Fibroblast of lung (primary cell): ENCODE results near the gene PTPRE. TPM values are rescaled to one million over a fixed set of nuclear protein-coding genes. Genes with fewer than 3 reads are reported as not detected.
A peak's percentile ranks its signal among the peaks of the same experiment; 100 is the strongest.

ENCODE experiments used
- DNase-seq, 2 donors: peaks; one replicate each; pipeline versions ENCODE4 v3.0.0 to v3.0.0-alpha.2; 2010; ENCODE audit warnings: low read depth in 2 of 2
- H2AFZ ChIP-seq: 2 replicates; pipeline ENCODE4 v1.5.1; 2012; ENCODE audit warnings: low read length, control low read depth, inconsistent platforms
- H3K27ac ChIP-seq: 2 replicates; pipeline ENCODE4 v1.5.1; 2011; ENCODE audit warnings: low read length, control low read depth; ENCODE audit not compliant: insufficient read depth
- H3K27me3 ChIP-seq: 2 replicates; pipeline ENCODE4 v1.5.1; 2011; ENCODE audit warnings: mild to moderate bottlenecking, low read length; ENCODE audit not compliant: control insufficient read depth, insufficient read depth
- H3K36me3 ChIP-seq: 2 replicates; pipeline ENCODE4 v1.5.1; 2011; ENCODE audit warnings: low read length; ENCODE audit not compliant: control insufficient read depth, insufficient read depth
- H3K4me1 ChIP-seq: 2 replicates; pipeline ENCODE4 v1.5.1; 2011; ENCODE audit warnings: low read length; ENCODE audit not compliant: control insufficient read depth, insufficient read depth; ENCODE audit errors: extremely low read depth
- H3K4me2 ChIP-seq: 2 replicates; pipeline ENCODE4 v1.5.1; 2011; ENCODE audit warnings: low read length, control low read depth; ENCODE audit not compliant: insufficient read depth; ENCODE audit errors: extremely low read depth
- H3K4me3 ChIP-seq, 4 experiments: fragments of 200-600 bp in 1 of 4; sonication (generic) in 1 of 4; replicated peaks in 1 of 4; 2 replicates each; pipeline ENCODE4 v1.5.1; 2011 to 2016; ENCODE audit warnings: low read length in 4 of 4, low read depth in 3 of 4, mild to moderate bottlenecking in 3 of 4, control low read depth in 2 of 4, inconsistent platforms in 1 of 4, mixed read lengths in 1 of 4; ENCODE audit not compliant: insufficient read depth in 1 of 4; ENCODE audit errors: control extremely low read depth in 1 of 4
- H3K79me2 ChIP-seq: 2 replicates; pipeline ENCODE4 v1.5.1; 2012; ENCODE audit warnings: mild to moderate bottlenecking, low read length, inconsistent platforms; ENCODE audit not compliant: control insufficient read depth, insufficient read depth
- H3K9ac ChIP-seq: 2 replicates; pipeline ENCODE4 v1.5.1; 2011; ENCODE audit warnings: mild to moderate bottlenecking, low read length, control low read depth; ENCODE audit not compliant: insufficient read depth
- H3K9me3 ChIP-seq: 2 replicates; pipeline ENCODE4 v1.5.1; 2012; ENCODE audit warnings: low read depth, low read length; ENCODE audit not compliant: control insufficient read depth, insufficient read depth
- H4K20me1 ChIP-seq: 2 replicates; pipeline ENCODE4 v1.5.1; 2011; ENCODE audit warnings: low read length; ENCODE audit not compliant: control insufficient read depth, insufficient read depth; ENCODE audit errors: extremely low read depth
- EZH2 ChIP-seq: IDR thresholded peaks from 2 replicates; pipeline ENCODE4 v1.5.1; 2012; ENCODE audit warnings: low read length, control low read depth, mild to moderate bottlenecking; ENCODE audit errors: missing control alignments
- polyA minus RNA-seq: library from RNA; depleted of rRNA, polyadenylated mRNA; stranded (reverse); fragments of >200 nt; gene quantifications from 2 replicates; pipeline ENCODE4 v1.2.3, GENCODE V29; 2011; ENCODE audit warnings: low replicate concordance
- polyA plus RNA-seq, 2 donors: library from polyadenylated mRNA; depleted of rRNA in 1 of 2; stranded (reverse) in 1 of 2; unstranded in 1 of 2; fragments of >200 nt; gene quantifications; 2 replicates each; pipeline ENCODE4 v1.2.1, GENCODE V29; 2011 to 2012; ENCODE audit warnings: missing spikeins in 1 of 2
- total RNA-seq: library from RNA; depleted of rRNA; stranded (reverse); fragments of >200 nt; gene quantifications from 2 replicates; pipeline ENCODE4 v1.2.1, GENCODE V29; 2014
- TF ChIP-seq, protein P1 (sequence below), 2 donors: IDR thresholded peaks in 1 of 2; conservative IDR thresholded peaks in 1 of 2; 1 replicate in 1 of 2; 2 replicates in 1 of 2; pipeline ENCODE4 v1.5.1; 2011 to 2012; ENCODE audit warnings: low read length in 2 of 2, control low read depth in 1 of 2, inconsistent platforms in 1 of 2, low read depth in 1 of 2, mild to moderate bottlenecking in 1 of 2

Gene PTPRE, protein sequence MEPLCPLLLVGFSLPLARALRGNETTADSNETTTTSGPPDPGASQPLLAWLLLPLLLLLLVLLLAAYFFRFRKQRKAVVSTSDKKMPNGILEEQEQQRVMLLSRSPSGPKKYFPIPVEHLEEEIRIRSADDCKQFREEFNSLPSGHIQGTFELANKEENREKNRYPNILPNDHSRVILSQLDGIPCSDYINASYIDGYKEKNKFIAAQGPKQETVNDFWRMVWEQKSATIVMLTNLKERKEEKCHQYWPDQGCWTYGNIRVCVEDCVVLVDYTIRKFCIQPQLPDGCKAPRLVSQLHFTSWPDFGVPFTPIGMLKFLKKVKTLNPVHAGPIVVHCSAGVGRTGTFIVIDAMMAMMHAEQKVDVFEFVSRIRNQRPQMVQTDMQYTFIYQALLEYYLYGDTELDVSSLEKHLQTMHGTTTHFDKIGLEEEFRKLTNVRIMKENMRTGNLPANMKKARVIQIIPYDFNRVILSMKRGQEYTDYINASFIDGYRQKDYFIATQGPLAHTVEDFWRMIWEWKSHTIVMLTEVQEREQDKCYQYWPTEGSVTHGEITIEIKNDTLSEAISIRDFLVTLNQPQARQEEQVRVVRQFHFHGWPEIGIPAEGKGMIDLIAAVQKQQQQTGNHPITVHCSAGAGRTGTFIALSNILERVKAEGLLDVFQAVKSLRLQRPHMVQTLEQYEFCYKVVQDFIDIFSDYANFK
- total RNA-seq (1.0 and 1.8 TPM in 2 replicates), polyA plus RNA-seq (0.75 and 1.2 TPM in 2 replicates), polyA minus RNA-seq (2.2 and 3.1 TPM in 2 replicates)
- 0.91 and 1.1 TPM in 2 replicates for polyA plus RNA-seq (2012)

DNA sequence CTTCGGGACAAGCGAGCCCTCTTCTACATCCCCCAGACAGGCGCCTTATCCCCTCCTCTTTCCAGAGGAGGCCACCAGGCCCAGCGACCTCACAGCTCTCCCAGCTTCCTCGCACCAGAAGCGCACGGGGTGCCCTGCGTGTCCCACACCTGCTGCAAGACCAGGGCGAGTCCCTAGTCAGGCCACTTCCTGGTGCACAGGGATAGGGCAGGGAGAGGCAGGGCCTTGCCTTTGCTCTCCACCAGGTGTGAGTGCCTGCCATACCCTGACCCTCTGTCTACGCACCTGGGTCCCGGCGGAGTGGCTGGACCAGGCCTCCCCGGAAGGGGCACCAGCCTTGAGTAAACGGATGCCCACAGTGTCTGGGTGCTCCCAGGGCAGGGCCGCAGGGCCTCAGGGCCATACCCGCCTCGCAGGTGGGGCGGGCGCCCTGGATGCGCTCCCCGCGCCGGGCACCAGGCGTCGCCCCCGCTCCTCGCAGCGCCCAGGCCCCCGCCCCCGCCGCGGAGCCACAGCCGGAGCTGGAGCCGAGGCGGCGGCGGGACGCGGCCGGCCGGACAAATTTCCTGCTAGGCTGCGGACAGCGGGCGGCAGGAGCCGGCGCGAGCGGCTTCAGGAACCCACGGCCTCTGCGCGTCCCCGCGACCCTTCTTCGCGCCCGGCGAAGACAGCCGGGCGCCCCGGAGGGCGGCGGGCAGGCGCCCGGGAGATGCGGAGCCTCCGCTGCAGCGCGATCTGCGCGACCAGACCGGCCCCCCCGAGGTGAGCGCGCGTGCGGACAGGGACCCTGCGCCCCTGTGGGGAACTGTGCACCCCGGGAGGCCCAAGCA lies at the start of gene PTPRE:
TSS of gene PTPRE (plus strand) at position 556 of the 830 bp plus-strand sequence. CDS start 133,779 bp downstream, outside the sequence.
- H3K4me3 ChIP-seq, result peak within 1 kb of the TSS in 3 of 4 experiments; percentile 16 to 55 (median 34)
- no peak for TF ChIP-seq EZH2
- TF ChIP-seq, protein P1, sequence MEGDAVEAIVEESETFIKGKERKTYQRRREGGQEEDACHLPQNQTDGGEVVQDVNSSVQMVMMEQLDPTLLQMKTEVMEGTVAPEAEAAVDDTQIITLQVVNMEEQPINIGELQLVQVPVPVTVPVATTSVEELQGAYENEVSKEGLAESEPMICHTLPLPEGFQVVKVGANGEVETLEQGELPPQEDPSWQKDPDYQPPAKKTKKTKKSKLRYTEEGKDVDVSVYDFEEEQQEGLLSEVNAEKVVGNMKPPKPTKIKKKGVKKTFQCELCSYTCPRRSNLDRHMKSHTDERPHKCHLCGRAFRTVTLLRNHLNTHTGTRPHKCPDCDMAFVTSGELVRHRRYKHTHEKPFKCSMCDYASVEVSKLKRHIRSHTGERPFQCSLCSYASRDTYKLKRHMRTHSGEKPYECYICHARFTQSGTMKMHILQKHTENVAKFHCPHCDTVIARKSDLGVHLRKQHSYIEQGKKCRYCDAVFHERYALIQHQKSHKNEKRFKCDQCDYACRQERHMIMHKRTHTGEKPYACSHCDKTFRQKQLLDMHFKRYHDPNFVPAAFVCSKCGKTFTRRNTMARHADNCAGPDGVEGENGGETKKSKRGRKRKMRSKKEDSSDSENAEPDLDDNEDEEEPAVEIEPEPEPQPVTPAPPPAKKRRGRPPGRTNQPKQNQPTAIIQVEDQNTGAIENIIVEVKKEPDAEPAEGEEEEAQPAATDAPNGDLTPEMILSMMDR (conservative IDR thresholded peaks at IDR 0.05 in 1 of 2, IDR thresholded peaks at IDR 0.05 in 1 of 2; ENCODE audit: low read depth in 1 of 2, low read length in 2 of 2), result peak; percentile 32 to 40
- no peaks in the 10 kb centered on the region for H3K9me3 ChIP-seq
- no peaks in the 10 kb centered on the region for H3K27me3 ChIP-seq
- no peaks in the 10 kb centered on the region for H3K36me3 ChIP-seq
- H2AFZ ChIP-seq, result no peak within 1 kb of the TSS
- no peaks in the 10 kb centered on the region for H4K20me1 ChIP-seq
- peak; percentile 48 to 63 for DNase-seq
- peak within 1 kb of the TSS; percentile 27 for H3K27ac ChIP-seq
- H3K4me1 ChIP-seq, result peaks cover 18% of the 10 kb centered on the region
- peak within 1 kb of the TSS; percentile 11 for H3K9ac ChIP-seq
- H3K4me2 ChIP-seq, result peak within 1 kb of the TSS; percentile 71
- H3K79me2 ChIP-seq, result no peaks in the 10 kb centered on the region

DNA sequence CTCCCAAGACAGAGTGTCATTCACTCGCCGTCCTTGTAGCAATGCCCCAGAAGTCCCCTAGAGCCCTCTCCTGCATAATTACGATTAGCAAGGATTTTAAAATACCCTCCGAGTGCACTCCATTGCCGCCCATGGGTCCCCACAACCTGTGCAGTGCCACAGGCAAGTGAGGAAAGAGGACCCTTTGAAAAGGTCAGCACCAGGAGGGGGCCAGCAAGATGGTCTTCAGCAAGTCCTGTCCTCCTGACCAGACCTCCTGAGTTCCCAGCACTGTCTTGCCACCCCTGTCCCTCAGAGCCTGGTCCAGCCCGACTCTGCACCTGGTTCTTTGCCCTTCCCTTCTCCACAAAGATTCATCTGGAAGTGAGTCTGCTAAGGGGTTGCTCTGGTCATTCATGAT lies 46.3 kb upstream of the PTPRE start:
- Histone ChIP-seq H3K9ac (no peak overlapping the region), H3K4me1 (no peaks in the 10 kb centered on the region), H3K9me3 (no peaks in the 10 kb centered on the region), H3K4me3 (no peak overlapping the region), H3K79me2 (no peaks in the 10 kb centered on the region), H4K20me1 (no peaks in the 10 kb centered on the region), H3K27ac (no peak overlapping the region), H3K4me2 (no peak overlapping the region), H2AFZ (no peak overlapping the region), H3K27me3 (no peaks in the 10 kb centered on the region), H3K36me3 (no peaks in the 10 kb centered on the region)
- no peak for DNase-seq
- TF ChIP-seq, protein P1 (conservative IDR thresholded peaks at IDR 0.05 in 1 of 2, IDR thresholded peaks at IDR 0.05 in 1 of 2; ENCODE audit: low read depth in 1 of 2, low read length in 2 of 2), result no peak
- no peak for TF ChIP-seq EZH2
